IPS DF 4.7 (cell line): ENCODE results near the gene NPM1.

Experiments used
- DNase-seq: peaks from one replicate; pipeline ENCODE4 v3.0.0-alpha.2; 2013; ENCODE audit warnings: low spot score; ENCODE audit errors: extremely low read depth

NPM1 gene

DNA sequence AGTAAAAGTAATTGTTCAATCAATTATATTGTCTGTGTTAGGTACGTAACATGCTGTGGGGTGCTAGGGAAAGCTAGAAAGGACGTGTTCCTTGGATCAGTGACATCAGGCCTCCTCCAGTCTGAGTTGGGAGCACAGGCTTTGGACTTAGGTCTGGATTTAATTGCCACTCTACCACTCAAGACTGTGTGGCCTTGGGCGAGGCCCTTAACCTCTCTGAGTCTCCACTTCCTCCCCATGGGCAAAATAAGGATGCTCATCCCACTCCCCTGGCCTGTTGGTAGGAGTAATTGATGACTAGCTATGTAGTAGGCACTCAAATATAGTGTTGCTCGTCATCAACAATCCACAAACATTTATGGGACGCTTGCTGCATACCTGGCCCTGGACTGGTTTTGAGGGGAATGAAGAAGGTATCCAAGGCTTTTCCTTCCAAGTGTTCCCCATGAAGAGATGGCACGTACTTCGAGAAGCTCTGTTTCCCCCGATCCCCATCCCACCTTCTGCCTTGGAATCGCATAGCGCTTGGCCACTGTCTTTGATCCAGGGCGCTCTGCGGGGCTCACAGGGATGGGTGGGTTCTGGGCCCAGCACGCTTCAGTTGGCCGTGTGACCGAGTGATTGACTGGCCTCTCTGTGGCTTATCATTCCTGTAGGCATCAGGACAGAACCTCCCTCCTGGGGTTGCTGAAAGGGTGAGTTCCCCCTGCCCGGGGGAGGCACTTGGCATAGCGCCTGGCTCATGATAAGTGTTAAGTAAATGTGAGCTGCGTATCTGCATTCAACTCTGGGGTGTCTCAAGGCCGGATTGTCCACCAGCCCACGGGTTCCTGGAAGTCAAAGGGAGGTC is 39.9 kb downstream of the NPM1 start:
- no peak for DNase-seq

DNA sequence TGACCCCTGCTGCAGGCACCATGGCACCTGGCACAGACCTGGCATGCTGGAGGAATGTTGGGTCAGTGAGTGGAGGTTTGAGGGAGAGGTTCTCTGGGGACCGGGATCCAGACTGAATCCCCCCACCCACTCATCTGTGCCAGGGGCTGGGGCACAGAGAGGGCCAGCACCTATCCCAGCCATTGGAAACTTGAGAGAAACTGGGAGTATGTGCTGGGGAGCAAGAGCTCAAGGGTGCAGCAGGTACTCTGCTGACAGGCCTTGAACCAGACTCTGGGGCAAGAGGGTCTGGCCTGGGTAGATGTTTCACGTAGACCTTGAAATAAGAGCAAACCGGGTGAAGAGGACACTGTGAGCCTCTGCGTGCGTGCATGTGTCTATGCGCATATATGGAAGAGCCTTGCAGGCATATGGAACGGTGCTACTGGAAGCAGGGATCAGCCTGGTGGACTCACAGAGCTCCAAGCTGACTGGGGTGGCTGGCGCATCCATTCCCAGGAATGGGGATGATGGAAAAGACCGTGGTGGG is 40.6 kb downstream of the NPM1 start:
- DNase-seq: no peak

DNA sequence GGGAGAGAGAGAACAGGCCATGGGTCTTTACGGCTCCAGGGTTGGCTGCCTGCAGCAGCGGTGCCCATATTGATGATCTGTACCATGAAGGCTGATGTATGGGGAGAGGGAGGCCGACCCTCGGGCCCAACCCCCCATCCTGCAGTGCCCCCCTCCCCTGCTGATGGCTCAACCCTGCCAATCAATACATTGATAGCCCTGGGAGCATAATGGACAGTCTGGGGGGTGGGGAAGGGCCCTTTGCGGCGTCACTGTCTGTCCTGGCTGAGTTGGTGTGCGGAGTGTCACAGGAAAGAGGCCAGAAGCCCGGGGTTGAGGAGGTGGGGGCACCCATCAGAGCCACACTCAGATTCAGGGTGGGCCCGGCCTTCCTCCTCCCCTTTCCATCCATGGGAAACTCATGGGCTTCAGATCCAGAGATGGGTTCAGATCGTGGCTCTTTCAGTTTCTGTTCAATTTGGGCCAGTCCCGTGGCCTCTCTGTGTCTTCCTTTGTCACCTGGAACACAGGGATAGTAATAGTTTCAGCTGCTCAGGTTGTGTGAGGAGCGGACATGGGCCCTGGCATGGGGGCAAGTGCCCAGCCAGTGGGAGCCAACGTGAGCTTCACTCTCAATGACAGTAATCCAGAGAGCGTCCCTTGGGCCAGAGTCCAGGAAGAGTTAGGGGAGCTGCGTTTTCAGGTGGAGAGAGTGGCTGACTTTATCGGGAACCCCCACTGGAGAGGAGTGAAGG is 41.3 kb downstream of the NPM1 start:
- DNase-seq: no peak

DNA sequence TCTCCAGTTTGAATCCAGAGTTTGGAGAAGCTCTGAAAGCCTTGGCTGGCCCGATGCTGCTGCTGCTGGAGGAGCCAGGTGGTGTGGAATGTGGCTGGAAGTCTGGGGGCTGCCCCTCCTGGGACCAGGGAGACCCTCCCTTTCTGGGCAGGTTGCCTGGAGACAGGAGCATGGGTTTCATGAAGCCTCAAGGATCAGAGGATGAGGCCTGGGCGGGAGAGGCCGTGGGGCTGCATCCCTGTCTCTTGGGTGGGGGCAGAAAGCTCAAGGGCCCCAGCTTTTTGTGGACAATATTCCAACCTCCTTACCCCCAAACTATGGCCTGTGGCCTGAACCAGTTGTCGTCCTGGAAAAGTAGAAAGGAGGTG is 41.9 kb downstream of the NPM1 start:
- no peak for DNase-seq

DNA sequence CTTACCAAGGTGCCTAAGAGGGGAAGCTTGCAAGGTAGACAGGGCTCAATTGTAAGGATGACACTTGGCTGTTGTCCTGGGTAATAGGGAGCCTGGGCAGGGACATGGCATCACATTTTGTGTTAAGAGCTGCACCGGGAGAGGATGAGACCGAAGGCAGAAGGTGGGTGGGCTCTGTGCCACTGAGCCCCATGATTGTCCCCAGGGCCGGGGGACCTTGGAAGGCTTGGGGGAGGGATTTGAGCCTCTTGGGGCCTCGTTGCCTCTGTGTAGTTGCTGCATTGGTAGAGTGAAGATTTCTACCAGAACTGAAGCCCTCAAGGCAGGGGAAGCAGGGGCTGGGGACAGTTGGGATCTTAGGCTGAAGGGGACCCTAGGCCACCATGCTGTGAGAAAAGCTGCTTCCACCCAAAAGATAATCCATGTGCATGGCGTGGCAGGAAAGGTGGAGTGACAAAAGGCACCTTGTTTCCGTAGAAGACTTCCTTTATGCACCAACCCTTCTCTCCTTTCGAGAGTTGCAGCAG is 43.7 kb downstream of the NPM1 start:
- DNase-seq: no peak

DNA sequence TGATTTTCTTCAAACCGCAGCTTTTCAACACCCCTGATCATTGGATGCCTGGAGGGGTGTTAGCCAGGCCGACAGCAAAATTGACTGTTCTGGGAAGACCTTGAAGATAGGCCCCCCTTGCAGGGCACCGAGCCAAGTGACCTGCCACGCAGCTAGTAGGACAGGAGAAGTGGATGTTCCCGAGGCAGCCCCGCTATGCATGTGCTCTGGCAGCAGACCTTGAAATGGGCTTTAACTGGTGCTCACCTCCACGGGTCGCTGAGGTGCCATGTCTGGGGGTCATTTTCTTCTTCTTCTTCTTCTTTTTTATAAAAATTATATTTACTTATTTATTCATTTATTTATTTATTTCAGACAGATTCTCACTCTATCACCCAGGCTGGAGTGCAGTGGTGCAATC is 44.4 kb downstream of the NPM1 start:
- DNase-seq: no peak

DNA sequence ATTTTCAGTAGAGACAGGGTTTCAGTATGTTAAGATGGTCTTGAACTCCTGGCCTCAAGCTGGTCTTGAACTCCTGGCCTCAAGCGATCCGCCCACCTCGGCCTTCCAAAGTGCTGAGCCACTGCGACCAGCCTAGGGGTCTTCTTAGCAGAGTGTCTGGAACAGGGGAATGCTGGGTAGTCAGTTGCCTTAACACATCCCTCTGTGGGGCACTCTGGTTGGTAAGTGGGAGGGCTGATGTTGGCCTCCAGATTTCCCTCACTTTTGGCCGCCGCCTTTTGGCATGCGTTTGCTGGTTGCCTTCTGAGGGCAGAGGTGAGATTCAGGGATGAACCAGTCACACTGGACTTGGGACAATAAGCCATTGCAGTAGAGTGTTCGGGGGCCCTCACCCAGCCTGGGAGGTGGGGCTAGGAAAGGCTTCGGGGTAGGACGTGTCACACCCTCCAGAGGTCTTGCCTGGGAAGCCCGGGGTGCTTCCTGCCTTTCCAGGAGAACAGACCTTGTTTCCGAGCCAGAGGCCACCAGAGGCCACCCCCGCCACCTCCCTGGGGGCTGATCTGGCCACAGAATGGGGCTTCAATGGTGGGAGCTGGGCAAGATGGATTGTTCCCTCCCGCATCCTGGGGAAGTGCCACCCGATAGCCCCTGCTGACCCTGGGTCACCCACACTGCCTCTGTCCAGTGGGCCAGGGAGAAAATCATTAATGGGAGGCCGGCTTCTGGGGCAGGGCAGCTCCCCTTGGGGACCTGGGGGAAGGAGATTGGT is 45.1 kb downstream of the NPM1 start:
- DNase-seq: no peak

DNA sequence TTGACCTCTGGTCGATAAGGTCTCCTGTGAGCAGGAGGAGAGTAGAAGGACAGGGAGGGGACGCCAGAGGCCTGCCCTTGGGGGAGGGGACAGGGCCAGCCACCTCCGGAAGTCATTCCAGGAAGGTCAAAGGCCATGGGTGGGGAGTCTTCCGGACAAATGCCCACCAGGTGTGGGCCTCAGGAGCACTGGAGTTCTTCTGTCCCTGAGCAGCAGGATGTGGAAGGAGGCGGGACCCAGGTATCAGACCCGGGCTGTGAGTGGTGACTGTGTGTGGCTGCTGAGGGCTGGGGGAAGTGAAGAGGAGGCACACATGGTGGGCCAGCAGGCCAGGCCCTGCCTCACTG is 45.7 kb downstream of the NPM1 start:
- no peak for DNase-seq

DNA sequence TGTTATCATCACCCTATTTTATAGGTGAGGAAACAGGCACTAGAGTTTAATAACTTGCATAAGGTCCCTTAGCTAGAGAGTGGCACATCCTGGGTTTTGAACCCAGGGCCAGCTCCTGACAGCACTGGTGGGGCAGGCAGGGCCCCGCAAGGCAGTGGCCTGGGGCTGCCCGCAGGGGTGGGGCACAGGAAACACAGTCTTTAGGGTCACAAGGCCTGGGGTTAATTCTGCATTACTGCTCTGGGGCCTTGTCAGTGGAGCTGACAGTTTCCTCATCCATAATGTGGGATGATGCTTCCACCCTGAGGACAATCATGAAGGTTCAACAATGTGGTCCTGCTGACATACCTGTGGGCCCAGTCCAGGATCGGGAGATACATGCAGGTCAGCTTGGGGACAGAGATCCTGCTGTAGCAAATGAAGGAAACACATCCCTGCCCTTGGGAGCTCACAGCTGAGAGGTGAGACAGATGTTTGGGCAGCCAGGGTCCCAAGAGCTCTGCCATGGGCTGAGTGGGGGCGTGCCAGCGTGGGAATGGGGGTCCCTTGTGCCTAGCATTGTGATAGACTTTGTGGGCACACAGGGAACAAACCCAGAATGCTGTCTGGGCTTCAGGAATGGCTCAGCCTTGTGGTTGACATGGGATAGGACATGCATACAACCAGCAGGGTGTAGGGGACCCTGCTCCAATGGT is 46.5 kb downstream of the NPM1 start:
- no peak for DNase-seq

DNA sequence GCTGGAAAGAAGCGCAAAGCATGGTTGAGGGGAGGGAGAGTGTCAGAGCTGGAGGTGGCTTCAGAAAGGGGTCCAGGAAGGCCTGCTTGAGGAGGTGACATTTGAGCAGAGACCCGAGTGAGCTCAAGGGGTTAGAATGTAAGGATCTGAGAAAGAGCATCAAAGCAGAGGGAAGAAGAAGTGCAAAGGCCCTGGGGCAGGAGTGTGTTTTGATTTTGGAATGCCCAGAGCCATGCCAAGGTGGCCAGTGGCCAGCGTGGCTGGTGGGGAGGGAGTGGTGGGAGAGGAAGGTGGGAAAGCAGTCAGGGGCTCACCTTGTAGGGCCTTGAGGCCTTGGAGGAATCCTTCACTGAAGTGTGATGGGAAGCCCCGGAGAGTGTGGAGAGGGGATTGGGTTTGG is 47.2 kb downstream of the NPM1 start:
- DNase-seq: no peak

DNA sequence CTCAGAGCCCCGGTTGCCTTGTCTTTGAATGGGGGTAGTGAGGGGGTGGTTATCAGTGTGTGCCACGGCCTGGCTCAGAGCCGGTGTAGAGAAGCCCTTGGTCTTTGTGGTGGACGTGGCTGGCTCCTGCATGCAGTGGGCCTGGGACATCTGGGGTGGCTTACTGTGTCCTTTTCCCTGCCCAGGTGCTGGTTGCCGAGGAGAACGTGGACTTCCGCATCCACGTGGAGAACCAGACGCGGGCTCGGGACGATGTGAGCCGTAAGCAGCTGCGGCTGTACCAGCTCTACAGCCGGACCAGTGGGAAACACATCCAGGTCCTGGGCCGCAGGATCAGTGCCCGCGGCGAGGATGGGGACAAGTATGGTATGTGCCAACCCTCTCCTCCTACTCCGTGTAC is 48.3 kb downstream of the NPM1 start:
- no peak for DNase-seq

DNA sequence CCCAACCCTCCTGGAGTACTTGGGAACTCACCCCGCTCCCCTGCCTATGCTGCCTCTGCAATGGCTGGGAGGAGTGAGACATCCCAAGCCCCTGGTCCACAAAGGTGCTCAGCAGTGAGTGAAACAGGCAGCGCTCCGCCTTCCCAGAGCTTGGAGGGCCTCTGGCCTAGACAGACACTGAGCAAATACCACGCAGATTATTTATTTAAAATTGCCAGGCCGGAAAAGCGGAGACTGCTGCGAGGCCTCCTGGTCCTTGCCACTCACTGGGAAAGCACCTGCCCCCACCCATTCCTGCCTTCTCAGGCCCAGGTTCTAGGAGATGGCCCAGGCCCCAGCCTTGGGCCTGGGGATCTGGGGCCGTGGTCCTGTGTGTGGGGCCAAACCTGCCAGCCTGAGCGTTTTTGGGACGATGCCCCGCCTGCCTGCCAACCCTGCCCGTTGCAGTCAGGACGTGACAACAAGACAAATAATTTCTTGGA is 49.2 kb downstream of the NPM1 start:
- DNase-seq: no peak

DNA sequence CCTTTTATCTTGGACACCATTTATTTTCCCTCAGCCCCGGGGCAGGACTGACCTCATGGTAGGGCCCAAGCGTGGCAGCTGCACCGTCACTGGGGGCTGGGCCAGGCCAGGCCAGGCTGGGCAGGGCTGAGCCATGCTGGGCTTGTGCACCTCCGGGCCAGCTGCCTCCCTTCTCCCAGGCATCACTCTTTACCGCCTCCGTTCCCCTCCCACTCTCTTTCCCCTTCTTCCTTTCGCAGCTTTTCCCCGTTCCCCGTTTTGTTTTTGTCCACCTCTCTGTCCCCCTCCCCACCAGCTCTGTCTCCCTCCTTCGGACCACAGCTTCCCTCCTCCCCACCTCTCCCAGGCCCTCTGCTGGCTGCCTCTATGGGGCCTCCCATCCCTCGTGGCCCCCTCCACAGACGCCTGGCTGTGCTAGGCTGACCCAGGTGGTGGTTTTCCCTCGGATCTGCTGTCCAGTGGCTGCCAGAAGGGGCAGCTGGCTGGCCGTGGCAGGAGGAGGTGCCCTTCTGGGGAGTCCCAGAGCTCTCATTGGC is 49.7 kb downstream of the NPM1 start:
- DNase-seq: no peak

DNA sequence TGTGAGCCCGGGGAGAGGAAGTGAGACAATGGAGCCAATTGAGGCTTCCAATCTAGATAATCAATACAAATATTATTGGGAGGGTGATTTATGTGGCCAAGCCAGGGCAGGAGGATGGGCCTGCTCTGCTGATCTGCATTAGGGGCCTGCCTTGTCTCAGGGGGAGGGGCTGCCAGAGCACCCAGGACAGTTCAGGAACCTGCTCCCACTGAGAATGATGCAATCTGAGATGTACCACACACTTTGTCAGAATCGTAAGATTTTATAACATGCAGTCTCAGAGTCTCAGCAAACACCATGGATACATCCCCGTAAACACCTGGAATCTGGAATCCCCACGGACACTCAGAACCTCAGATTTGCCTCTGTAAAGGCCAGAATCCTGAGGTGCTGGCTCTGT is 51.1 kb downstream of the NPM1 start:
- no peak for DNase-seq

DNA sequence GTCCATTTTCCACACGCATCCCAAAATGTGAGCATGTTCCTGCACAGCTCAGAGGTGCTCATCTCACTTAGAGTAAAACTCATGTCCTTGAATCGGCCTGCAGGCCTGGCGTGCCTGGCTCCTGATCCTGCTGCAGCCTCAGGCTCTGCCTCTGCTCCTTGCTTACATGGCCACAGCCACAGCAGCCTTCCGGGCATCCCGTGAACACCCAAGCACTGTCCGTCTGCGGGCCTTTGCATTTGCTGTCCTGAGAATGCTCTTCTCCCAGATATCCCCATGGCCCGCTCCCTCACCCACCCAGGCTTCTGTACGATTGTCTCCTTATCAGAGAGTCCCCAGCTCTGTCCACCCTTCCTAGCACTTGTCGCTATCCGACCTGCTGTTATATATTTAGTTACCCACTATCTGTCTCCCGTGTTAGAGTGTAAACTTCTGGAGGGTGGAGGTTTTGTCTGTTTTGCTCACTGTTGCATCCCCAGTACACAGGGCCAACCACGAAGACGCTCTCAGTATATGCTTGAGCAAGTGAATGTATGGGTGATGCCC is 53.7 kb downstream of the NPM1 start:
- no peak for DNase-seq

DNA sequence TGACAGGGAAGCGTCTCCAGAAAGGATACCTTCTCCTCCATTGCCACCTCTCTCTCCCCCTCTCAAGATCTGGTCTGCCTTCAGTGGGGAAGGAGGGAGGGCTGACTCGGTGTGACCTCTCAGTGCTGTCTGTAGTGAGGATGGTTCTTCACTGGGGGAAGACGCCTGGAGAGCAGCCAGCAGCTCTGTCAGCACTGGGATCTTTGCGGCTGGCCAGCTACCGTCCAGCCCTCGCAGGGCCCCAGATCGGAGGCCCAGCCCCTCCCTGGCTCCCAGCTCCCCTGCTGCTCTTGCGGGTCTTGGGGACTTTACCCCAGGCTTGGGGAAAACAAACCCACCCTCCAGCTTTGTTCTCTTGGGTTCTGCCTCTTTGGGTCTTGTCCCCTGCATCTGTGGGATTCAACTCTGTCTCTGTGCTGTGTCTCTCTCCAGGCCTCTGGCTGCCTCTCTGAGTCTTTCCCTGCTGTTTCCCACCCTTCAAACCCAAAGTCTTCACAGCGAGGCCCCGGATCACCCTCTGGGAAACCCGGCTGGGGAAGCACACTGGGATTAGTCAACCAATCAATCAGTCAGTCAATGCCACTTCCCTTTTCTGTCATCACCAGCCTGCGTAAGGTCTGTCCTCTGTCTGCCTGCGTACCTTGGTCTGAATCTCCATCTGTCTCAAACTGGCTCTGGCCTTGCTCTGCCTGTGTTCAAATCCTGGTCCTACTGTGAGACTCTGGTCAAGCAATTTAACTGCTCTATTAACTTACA is 54.8 kb downstream of the NPM1 start:
- no peak for DNase-seq

DNA sequence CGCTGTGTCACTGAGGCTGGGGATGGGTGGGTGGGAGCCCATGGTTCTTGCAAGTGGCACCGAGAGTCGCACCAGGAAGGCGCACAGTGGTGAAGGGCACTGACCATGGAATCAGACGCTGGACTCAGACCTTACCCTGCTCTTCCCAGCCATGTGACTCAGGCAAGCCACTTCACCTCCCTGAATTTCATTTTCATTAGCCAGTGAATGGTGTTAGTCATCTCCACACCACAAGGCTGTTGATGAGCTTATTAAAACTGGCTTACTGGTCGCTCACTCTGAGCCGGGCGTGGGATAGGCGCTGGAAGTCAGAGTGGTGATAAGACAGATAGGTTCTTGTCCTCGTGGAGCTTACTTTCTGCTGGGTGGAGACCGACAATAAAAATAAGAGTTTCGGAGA is 56.9 kb downstream of the NPM1 start:
- no peak for DNase-seq

DNA sequence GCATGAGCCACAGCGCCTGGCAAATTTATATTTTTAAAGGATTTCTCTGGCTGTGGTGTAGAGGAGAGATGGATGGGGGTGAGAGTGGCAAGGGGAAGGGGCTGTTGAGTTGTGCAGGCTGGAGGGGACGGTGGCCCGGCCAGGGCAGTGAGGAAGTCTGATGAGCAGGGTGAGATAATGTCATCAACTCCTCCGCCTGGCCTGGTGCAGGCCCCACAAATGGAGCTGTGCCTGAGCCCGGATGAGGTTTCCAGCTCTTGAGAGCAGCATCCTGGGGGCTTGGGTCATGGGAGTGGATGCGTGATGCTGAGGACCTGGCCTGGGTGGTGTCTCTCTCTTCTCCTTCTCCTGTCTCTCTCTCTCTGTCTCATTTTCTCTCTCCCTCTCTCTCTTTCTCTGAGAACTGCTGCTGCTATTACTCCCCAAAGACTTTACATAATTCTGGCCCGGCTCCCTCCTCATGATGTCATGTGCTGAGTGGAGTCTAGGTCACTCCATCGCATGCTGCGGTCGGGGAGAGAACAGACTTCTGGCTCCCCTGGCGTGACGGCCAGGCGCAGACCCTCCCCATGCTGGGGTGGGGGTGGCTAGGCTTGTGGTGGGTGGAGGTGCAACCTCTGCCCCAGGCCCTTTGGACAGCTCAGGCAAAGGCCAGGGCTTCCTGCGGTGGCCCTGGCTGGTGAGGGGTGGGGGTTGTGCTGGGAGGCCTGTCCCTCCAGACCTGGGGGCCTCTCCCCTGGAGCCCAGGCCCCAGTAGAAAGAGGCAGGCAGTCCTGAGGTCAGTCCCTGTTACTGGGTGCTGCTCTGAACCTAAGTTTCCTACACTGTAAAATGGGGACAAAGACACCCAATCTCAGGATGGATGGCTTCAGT is 58.2 kb downstream of the NPM1 start:
- DNase-seq: no peak

DNA sequence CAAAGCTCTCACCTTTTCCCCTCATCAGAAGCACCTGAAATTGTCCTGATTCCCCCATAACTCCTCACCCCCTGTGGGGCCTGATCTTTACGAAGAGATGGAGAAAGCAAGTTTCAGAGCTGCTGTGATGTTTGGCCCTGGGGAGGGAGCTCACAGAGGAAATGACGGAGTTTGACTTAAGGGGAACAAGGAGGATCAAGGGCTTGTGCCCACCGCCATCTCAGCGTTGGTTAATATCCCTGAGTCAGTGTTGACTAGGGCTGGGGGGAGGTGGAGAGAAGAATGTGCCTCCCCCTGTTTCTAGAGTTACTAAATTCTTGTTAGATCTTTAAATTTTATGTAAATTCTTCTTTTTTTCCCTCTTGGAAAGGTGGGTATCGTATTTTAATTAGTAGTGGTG is 59.6 kb downstream of the NPM1 start:
- DNase-seq: no peak
